Measurements from ENCODE around the gene KRT26.

Gene KRT26

DNA sequence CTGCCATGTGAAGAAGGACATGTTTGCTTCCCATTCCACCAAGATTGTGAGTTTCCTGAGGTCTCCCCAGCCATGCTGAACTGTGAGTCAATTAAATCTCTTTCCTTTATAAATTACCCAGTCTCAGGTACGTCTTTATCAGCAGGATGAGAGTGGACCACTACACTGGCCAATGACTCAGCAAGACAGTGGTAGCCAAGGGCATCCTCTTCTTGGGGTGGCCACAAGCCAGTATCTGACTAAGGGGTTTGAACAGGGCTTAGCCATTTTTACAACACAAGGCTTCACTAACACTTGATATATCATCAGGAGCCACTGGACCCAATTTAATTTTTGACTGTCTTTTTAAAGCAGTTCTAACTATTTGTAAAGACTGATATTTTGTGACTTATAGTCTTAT lies 47.3 kb downstream of the KRT26 start:
- no peak for DNase-seq

DNA sequence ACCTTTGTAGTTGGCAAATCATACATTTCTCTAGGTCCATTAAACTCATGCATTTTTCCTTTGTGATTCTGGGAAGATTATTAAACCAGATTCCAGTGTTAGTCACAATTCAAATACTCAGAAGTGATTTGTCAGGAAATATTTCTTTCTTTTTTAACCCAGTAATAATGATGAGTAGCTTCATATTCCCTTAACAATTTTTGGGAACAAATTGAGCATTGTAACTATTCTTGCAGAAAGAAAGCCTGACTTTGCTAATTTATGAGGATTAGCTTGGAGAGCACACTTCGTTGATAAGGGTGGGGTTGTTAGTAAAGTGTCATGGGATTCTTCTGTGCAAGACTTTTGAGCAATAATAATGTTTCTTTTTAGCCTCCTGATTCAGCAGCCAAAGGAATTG lies 49.8 kb downstream of the KRT26 start:
- no peak for DNase-seq

- no peak for DNase-seq
Observed at GRCh38 chr17:40720899-40721298, 51.1 kb downstream of the KRT26 start.

- DNase-seq: no peak
Observed at GRCh38 chr17:40718930-40719329, 53.1 kb downstream of the KRT26 start.

DNA sequence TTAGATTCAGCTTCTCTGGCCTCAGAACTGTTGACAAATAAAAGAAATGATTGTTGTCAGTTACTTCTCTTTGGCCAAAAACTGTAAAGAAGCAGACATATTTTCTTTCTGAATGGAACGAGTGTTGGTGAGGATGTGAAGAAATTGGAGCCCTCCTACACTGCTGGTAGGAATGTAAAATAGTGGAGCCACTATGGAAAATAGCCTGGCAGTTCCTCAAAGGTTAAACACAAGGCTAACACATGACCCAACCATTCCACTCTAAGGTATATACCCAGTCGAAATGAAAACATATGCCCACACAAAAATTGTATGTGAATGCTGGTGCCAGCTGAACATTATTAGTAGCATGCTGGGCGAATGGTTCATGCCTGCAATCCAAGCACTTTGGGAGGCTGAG lies 54.2 kb downstream of the KRT26 start:
- DNase-seq: no peak

Measured in activated CD8-positive, alpha-beta memory T cell treated with anti-CD3 and anti-CD28 coated beads, Interleukin-2, amount 50 U/mL, for 48 hours (primary cell).